HCEC 1CT (cell line): ENCODE measurements around the gene PDCL2.
"Not testable (repeated sequence)": the region's sequence is repeated elsewhere in the genome, so short reads cannot be mapped to it uniquely, and the experiment has no call there.

ENCODE experiments used
- DNase-seq: peaks from one replicate; pipeline ENCODE4 v3.0.0-alpha.2; 2017

PDCL2 gene

GRCh38 chr4:55582773-55583172 lies 9.3 kb downstream of the PDCL2 start:
- DNase-seq: not testable (repeated sequence)

- DNase-seq: peak; percentile 0
Observed at GRCh38 chr4:55578341-55579010, 13.6 kb downstream of the PDCL2 start.

- DNase-seq: no peak
Observed at GRCh38 chr4:55575513-55575912, 16.5 kb downstream of the PDCL2 start.

GRCh38 chr4:55574252-55574651 lies 17.8 kb downstream of the PDCL2 start:
- peak; percentile 1 for DNase-seq

GRCh38 chr4:55571806-55572205 lies 20.2 kb downstream of the PDCL2 start:
- no peak for DNase-seq

GRCh38 chr4:55568905-55569504 lies 23.0 kb downstream of the PDCL2 start:
- DNase-seq: no peak

GRCh38 chr4:55561889-55562288 lies 30.2 kb downstream of the PDCL2 start:
- DNase-seq: no peak

- DNase-seq: no peak
Observed at GRCh38 chr4:55560096-55560495, 31.9 kb downstream of the PDCL2 start.

- peak; percentile 47 for DNase-seq
Observed at GRCh38 chr4:55554453-55555030, 37.5 kb downstream of the PDCL2 start.

- peak; percentile 79 for DNase-seq
Observed at GRCh38 chr4:55553441-55554201, 38.4 kb downstream of the PDCL2 start.

- not testable (repeated sequence) for DNase-seq
Observed at GRCh38 chr4:55551964-55552363, 40.1 kb downstream of the PDCL2 start.

GRCh38 chr4:55549888-55550287 lies 42.2 kb downstream of the PDCL2 start:
- DNase-seq: peak; percentile 74

- no peak for DNase-seq
Observed at GRCh38 chr4:55547918-55548317, 44.1 kb downstream of the PDCL2 start.

GRCh38 chr4:55547466-55547770 lies 44.6 kb downstream of the PDCL2 start:
- DNase-seq: no peak

- peak; percentile 77 for DNase-seq
Observed at GRCh38 chr4:55546756-55547465, 45.1 kb downstream of the PDCL2 start, which contains the start of gene CLOCK. TSS of gene CLOCK (minus strand) at chr4:55546909. CDS start at chr4:55482785, 64,124 bp downstream.

GRCh38 chr4:55546506-55546755 lies 45.6 kb downstream of the PDCL2 start:
- DNase-seq: no peak

- peak; percentile 60 for DNase-seq
Observed at GRCh38 chr4:55545641-55546505, 46.2 kb downstream of the PDCL2 start.

GRCh38 chr4:55545151-55545550 lies 46.9 kb downstream of the PDCL2 start:
- no peak for DNase-seq

GRCh38 chr4:55543858-55544257 lies 48.2 kb downstream of the PDCL2 start:
- peak; percentile 32 for DNase-seq

- no peak for DNase-seq
Observed at GRCh38 chr4:55540271-55540670, 51.8 kb downstream of the PDCL2 start.

- peak; percentile 16 for DNase-seq
Observed at GRCh38 chr4:55539658-55540057, 52.4 kb downstream of the PDCL2 start.

GRCh38 chr4:55538531-55538930 lies 53.5 kb downstream of the PDCL2 start:
- no peak for DNase-seq
